Esophagus muscularis mucosa (tissue), 3 donors: ENCODE measurements around the gene DBNL.

Experiments used
- POLR2A ChIP-seq: fragments of 450-650 bp; IDR thresholded peaks from one replicate; pipeline ENCODE4 v1.6.1; 2017; ENCODE audit warnings: antibody characterized with exemption, moderate library complexity, mild to moderate bottlenecking, low read depth
- POLR2AphosphoS5 ChIP-seq, 2 donors: sonication (generic); formaldehyde crosslinking; IDR thresholded peaks; one replicate each; pipeline ENCODE4 v1.6.1; 2017; ENCODE audit warnings: antibody characterized with exemption in 2 of 2
- TF ChIP-seq, protein P1 (sequence below), 3 experiments: fragments of 200-600 bp in 2 of 3; fragments of 450-650 bp in 1 of 3; sonication (generic) in 2 of 3; IDR thresholded peaks; one replicate each; pipeline ENCODE4 v1.5.1; 2017 to 2019; ENCODE audit warnings: antibody characterized with exemption in 3 of 3, mild to moderate bottlenecking in 2 of 3, moderate library complexity in 1 of 3

DNA sequence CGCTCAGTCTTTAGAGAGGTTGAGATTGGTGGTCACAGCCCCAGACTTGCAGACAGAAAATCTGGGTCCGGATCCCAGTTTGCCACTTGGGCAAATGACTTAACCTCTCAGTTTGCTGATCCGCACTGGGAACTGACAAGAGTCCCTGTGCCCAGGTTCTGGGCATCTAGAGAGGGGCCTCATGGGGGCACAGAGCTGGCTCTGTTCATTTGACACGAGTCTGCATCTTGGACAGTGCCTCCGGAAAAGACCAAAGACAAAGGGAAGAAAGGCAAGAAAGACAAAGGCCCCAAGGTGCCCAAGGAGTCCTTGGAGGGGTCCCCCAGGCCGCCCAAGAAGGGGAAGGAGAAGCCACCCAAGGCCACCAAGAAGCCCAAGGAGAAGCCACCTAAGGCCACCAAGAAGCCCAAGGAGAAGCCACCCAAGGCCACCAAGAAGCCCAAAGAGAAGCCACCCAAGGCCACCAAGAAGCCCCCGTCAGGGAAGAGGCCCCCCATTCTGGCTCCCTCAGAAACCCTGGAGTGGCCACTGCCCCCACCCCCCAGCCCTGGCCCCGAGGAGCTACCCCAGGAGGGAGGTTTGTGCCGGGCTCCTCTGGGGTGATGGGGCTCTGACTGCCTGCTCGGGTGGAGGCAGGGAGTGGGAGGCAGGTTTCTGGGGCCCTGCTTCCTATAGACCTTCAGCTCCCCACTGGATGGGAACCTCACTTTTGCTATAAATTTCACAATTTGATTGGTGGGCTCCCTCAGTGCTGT lies 62.0 kb downstream of the DBNL start:
- no peak for TF ChIP-seq POLR2AphosphoS5 (IDR thresholded peaks at IDR 0.05)
- TF ChIP-seq, protein P1, sequence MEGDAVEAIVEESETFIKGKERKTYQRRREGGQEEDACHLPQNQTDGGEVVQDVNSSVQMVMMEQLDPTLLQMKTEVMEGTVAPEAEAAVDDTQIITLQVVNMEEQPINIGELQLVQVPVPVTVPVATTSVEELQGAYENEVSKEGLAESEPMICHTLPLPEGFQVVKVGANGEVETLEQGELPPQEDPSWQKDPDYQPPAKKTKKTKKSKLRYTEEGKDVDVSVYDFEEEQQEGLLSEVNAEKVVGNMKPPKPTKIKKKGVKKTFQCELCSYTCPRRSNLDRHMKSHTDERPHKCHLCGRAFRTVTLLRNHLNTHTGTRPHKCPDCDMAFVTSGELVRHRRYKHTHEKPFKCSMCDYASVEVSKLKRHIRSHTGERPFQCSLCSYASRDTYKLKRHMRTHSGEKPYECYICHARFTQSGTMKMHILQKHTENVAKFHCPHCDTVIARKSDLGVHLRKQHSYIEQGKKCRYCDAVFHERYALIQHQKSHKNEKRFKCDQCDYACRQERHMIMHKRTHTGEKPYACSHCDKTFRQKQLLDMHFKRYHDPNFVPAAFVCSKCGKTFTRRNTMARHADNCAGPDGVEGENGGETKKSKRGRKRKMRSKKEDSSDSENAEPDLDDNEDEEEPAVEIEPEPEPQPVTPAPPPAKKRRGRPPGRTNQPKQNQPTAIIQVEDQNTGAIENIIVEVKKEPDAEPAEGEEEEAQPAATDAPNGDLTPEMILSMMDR (IDR thresholded peaks at IDR 0.05) = no peak
- TF ChIP-seq POLR2A = no peak
